A549 (cell line): Measurements from ENCODE around the gene NADSYN1. TPM values are rescaled to one million over a fixed set of nuclear protein-coding genes. Genes with fewer than 3 reads are reported as not detected.

Experiments
- ATAC-seq, 2 experiments: fragments of 200-7000 bp in 1 of 2; fragments of >200 bp in 1 of 2; cut with Nextera tagmentation in 1 of 2; cut with Tn5 transposase in 1 of 2; 3 replicates each; pipeline versions ENCODE4 v1.8.0 to v1.9.1; 2018 to 2020; ENCODE audit warnings: mild to moderate bottlenecking in 1 of 2, moderate library complexity in 1 of 2
- CTCF ChIA-PET: fragments of 300-600 bp; sonication (Branson Sonifier 250); formaldehyde crosslinking; extraction: SDS; loops from one replicate; lab custom pipeline; 2021; ENCODE audit warnings: antibody characterized with exemption, inconsistent platforms; lab: Yijun Ruan, JAX
- POLR2A ChIA-PET: fragments of 350-600 bp; formaldehyde crosslinking; extraction: SDS; loops from one replicate; lab custom pipeline; 2021; ENCODE audit warnings: antibody characterized with exemption, inconsistent platforms; lab: Yijun Ruan, JAX
- DNase-seq, 2 experiments: peaks; one replicate each; pipeline versions ENCODE4 v3.0.0 to v3.0.0-alpha.2; 2011 to 2016; ENCODE audit warnings: low read depth in 1 of 2, low spot score in 1 of 2
- FAIRE-seq: peaks from 2 replicates; lab custom pipeline; 2011; peaks lifted over from hg19 to GRCh38; lab: Jason Lieb, UNC
- H3K27ac ChIP-seq, 2 experiments: fragments of >200 bp; sonication (Bioruptor Twin); formaldehyde crosslinking; 3 replicates each; pipeline ENCODE4 v1.5.1; 2016 to 2017
- H3K4me1 ChIP-seq: fragments of >200 bp; sonication (Bioruptor Twin); formaldehyde crosslinking; 3 replicates; pipeline ENCODE4 v1.6.1; 2016
- H3K4me2 ChIP-seq: fragments of >200 bp; sonication (Bioruptor Twin); formaldehyde crosslinking; 3 replicates; pipeline ENCODE4 v1.6.1; 2016
- H3K4me3 ChIP-seq: fragments of >200 bp; sonication (Bioruptor Twin); formaldehyde crosslinking; 3 replicates; pipeline ENCODE4 v1.5.1; 2016
- H3K9me3 ChIP-seq: fragments of >200 bp; sonication (Bioruptor Twin); formaldehyde crosslinking; 3 replicates; pipeline ENCODE4 v1.6.1; 2016
- ATOH8 ChIP-seq: fragments of 250-450 bp; sonication (Bioruptor Pico); IDR thresholded peaks from 2 replicates; pipeline ENCODE4 v1.5.0; 2020; ENCODE audit warnings: low read depth, mild to moderate bottlenecking, moderate library complexity
- BCL3 ChIP-seq: fragments of >200 bp; sonication (Bioruptor Twin); formaldehyde crosslinking; IDR thresholded peaks from 3 replicates; pipeline ENCODE4 v1.6.1; 2016
- BHLHE40 ChIP-seq: IDR thresholded peaks from 2 replicates; pipeline ENCODE4 v1.6.1; 2012; ENCODE audit warnings: low read depth, low read length, inconsistent platforms
- CBX2 ChIP-seq: fragments of 200-600 bp; sonication (generic); IDR thresholded peaks from 2 replicates; pipeline ENCODE4 v1.6.1; 2016; ENCODE audit warnings: low read depth, mild to moderate bottlenecking, borderline replicate concordance
- CBX8 ChIP-seq: fragments of 200-600 bp; sonication (generic); IDR thresholded peaks from 2 replicates; pipeline ENCODE4 v1.6.1; 2016
- CEBPB ChIP-seq, 2 experiments: fragments of >200 bp in 1 of 2; sonication (Bioruptor Twin) in 1 of 2; formaldehyde crosslinking in 1 of 2; IDR thresholded peaks; 2 replicates each; pipeline ENCODE4 v1.6.1; 2012 to 2016
- E2F6 ChIP-seq: IDR thresholded peaks from 2 replicates; pipeline ENCODE4 v1.6.1; 2012; ENCODE audit warnings: low read depth, borderline replicate concordance
- EHMT2 ChIP-seq: fragments of 200-600 bp; sonication (generic); IDR thresholded peaks from 2 replicates; pipeline ENCODE4 v1.6.1; 2016; ENCODE audit warnings: antibody characterized with exemption, low read depth, mild to moderate bottlenecking, moderate library complexity
- ELK1 ChIP-seq: fragments of 150-350 bp; IDR thresholded peaks from 2 replicates; pipeline ENCODE4 v1.6.1; 2014; ENCODE audit warnings: low read depth, mild to moderate bottlenecking, low read length
- FOSB ChIP-seq: fragments of 250-450 bp; sonication (Bioruptor Pico); IDR thresholded peaks from 2 replicates; pipeline ENCODE4 v1.5.0; 2020; ENCODE audit warnings: mild to moderate bottlenecking, moderate library complexity
- HES2 ChIP-seq: fragments of >200 bp; sonication (Bioruptor Twin); formaldehyde crosslinking; IDR thresholded peaks from 2 replicates; pipeline ENCODE4 v1.6.1; 2016
- HEYL ChIP-seq: fragments of 250-450 bp; sonication (Bioruptor Pico); IDR thresholded peaks from 2 replicates; pipeline ENCODE4 v1.8.0; 2021; ENCODE audit warnings: mild to moderate bottlenecking, moderate library complexity
- HOXB5 ChIP-seq: fragments of 250-450 bp; sonication (Bioruptor Pico); IDR thresholded peaks from 2 replicates; pipeline ENCODE4 v1.5.0; 2020; ENCODE audit warnings: mild to moderate bottlenecking, moderate library complexity
- KDM1A ChIP-seq: fragments of 200-600 bp; sonication (generic); IDR thresholded peaks from 2 replicates; pipeline ENCODE4 v1.6.1; 2016; ENCODE audit warnings: low read depth, mild to moderate bottlenecking
- KDM5A ChIP-seq: fragments of 200-600 bp; sonication (generic); IDR thresholded peaks from 2 replicates; pipeline ENCODE4 v1.6.1; 2016; ENCODE audit warnings: antibody characterized with exemption, mild to moderate bottlenecking
- MAFK ChIP-seq: fragments of 450-650 bp; IDR thresholded peaks from 2 replicates; pipeline ENCODE4 v1.6.1; 2014; ENCODE audit not compliant: partially characterized antibody
- MAX ChIP-seq: IDR thresholded peaks from 2 replicates; pipeline ENCODE4 v1.6.1; 2012
- MYC ChIP-seq: IDR thresholded peaks from 2 replicates; pipeline ENCODE4 v1.6.1; 2012; ENCODE audit warnings: mild to moderate bottlenecking, inconsistent platforms, low read length, improper control_type of control experiment, borderline replicate concordance
- PBX3 ChIP-seq: IDR thresholded peaks from 2 replicates; pipeline ENCODE4 v1.6.1; 2012
- PHF8 ChIP-seq: fragments of 200-600 bp; sonication (generic); IDR thresholded peaks from 2 replicates; pipeline ENCODE4 v1.6.1; 2016; ENCODE audit warnings: low read depth, mild to moderate bottlenecking, antibody characterized with exemption, moderate library complexity, borderline replicate concordance
- POLR2A ChIP-seq: IDR thresholded peaks from 2 replicates; pipeline ENCODE4 v1.6.1; 2012; ENCODE audit warnings: mild to moderate bottlenecking, low read length
- POLR2AphosphoS2 ChIP-seq: conservative IDR thresholded peaks from 2 replicates; pipeline ENCODE4 v1.6.1; 2012; ENCODE audit warnings: low read length, improper control_type of control experiment, inconsistent platforms
- RCOR1 ChIP-seq: fragments of 150-350 bp; IDR thresholded peaks from 2 replicates; pipeline ENCODE4 v1.6.1; 2014; ENCODE audit warnings: antibody characterized with exemption, low read length, low read depth
- RFX5 ChIP-seq: fragments of 450-650 bp; IDR thresholded peaks from 2 replicates; pipeline ENCODE4 v1.7.1; 2014; ENCODE audit warnings: antibody characterized with exemption, mild to moderate bottlenecking, moderate library complexity
- SMC3 ChIP-seq: fragments of >200 bp; sonication (Bioruptor Twin); formaldehyde crosslinking; IDR thresholded peaks from 3 replicates; pipeline ENCODE4 v1.6.1; 2018; ENCODE audit warnings: inconsistent platforms
- TFCP2L1 ChIP-seq: fragments of 250-450 bp; sonication (Bioruptor Pico); IDR thresholded peaks from 2 replicates; pipeline ENCODE4 v1.5.0; 2021; ENCODE audit warnings: mild to moderate bottlenecking
- ZNF302 ChIP-seq: fragments of 250-450 bp; sonication (Bioruptor Pico); IDR thresholded peaks from 2 replicates; pipeline ENCODE4 v1.9.0; 2021; ENCODE audit warnings: inconsistent platforms, mild to moderate bottlenecking, moderate library complexity
- ZSCAN20 ChIP-seq: fragments of 250-450 bp; sonication (Bioruptor Pico); IDR thresholded peaks from 2 replicates; pipeline ENCODE4 v1.8.0; 2022; ENCODE audit warnings: mild to moderate bottlenecking, moderate library complexity
- WGBS: methylation state at CpG from one replicate; pipeline ENCODE4 v1.1.6; 2017; ENCODE audit errors: missing lambda C conversion rate; 5-methylcytosine and 5-hydroxymethylcytosine counted together
- polyA plus RNA-seq, 4 experiments: library from polyadenylated mRNA; depleted of rRNA in 3 of 4; stranded (reverse); fragments of >200 nt; fragmentation: RNase III in 1 of 4; extraction: RNeasy Plus Mini Kit Qiagen cat#74134 plus additional on column Dnase treatment in 1 of 4; gene quantifications; 2 replicates in 3 of 4; 3 replicates in 1 of 4; pipeline ENCODE4 v1.2.3, GENCODE V29; 2011 to 2017

Gene NADSYN1
- polyA plus RNA-seq, 2 of the 4 experiments (the other 2 are of a cell fraction): 34.6 to 63.3 TPM

DNA sequence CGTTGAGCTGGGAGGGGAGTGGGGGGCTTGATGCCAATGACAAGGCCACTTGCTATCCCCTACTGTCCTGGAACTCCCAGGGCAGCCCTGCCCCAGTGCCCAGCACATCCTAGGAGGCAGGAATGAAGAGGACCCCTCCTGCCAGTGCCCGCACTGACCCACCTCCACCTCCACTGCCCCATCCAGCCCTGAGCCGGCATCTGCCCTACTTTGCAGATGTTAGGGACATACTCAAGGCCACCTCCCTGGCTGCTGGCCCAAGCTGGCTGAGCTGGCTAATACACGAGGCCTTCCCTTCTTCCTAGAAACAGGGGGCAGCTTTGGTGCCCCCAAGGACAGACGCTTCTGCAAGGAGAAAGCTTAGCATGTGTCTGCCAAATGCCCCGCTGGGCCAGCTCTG, 15.6 kb upstream of the NADSYN1 start:
- no peak overlapping the region for H3K4me2 ChIP-seq
- ChIA-PET CTCF (interaction anchor here (1.9 kb wide), 1 partner anchor 11 kb away, joined by 4 read pairs; the partner anchor contains the start of gene DHCR7), POLR2A (no interaction called here)
- H3K4me3 ChIP-seq: no peak overlapping the region
- H3K9me3 ChIP-seq: no peaks in the 10 kb centered on the region
- no peak overlapping the region for H3K27ac ChIP-seq
- DNase-seq (no peak), FAIRE-seq (no peak), ATAC-seq (no peak; a peak in 1 of 6 replicates)
- 84% methylated on average over 5 of the region's 6 CpGs for WGBS
- TF ChIP-seq BCL3 (no peak), TFCP2L1 (CRISPR knock-in tag) (no peak), POLR2AphosphoS2 (no peak), KDM5A (no peak), BHLHE40 (no peak), EHMT2 (no peak), ZNF302 (CRISPR knock-in tag) (no peak), HEYL (CRISPR knock-in tag) (no peak), SMC3 (no peak), RCOR1 (no peak), ELK1 (no peak), POLR2A (no peak), MYC (no peak), CEBPB (IDR thresholded peaks at IDR 0.05) (no peak), FOSB (no peak), CBX8 (no peak), PHF8 (no peak)
- H3K4me1 ChIP-seq: peaks cover 7% of the 10 kb centered on the region; the same call in 2 of the 3 replicates

DNA sequence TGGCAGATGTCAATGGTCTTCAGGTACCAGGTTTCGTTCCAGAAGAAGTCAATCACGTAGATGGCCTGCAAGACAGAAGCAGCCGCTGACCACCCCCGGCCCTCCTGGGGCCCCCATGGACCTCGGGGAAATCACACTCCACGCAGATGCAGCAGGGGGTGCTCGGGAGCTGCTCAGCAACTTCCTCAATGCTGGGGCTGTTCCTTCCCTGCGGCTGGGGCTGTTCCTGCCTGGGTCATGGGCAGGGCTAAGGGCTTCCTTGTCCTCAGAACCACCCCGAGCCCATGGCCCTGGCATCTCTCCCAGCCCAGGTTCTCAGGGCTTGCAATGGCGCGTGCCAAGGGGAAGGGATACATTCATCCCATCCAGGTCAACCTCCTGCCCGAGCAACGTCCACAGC, 15.1 kb upstream of the NADSYN1 start:
- TF ChIP-seq PBX3: no peak
- TF ChIP-seq KDM1A: no peak
- no peak for TF ChIP-seq CEBPB (IDR thresholded peaks at IDR 0.05)
- no peak for TF ChIP-seq POLR2A
- no peak for TF ChIP-seq HES2
- TF ChIP-seq ZSCAN20 (CRISPR knock-in tag): no peak
- no peak for TF ChIP-seq HOXB5 (CRISPR knock-in tag)
- TF ChIP-seq BHLHE40: no peak
- TF ChIP-seq MAFK: no peak
- TF ChIP-seq ATOH8: no peak
- no peak for TF ChIP-seq CBX2
- TF ChIP-seq MAX: no peak
- TF ChIP-seq RFX5: no peak
- TF ChIP-seq E2F6: no peak
- no peak for TF ChIP-seq CBX8
- TF ChIP-seq, all 56 proteins: peak for 0
- no peak overlapping the region for H3K4me2 ChIP-seq
- ATAC-seq: no peak; a peak in 1 of 6 replicates
- no peak for DNase-seq
- ChIA-PET CTCF (interaction anchor here (1.9 kb wide), 1 partner anchor 11 kb away, joined by 4 read pairs; the partner anchor contains the start of gene DHCR7), POLR2A (interaction anchor here (0.7 kb wide), 1 partner anchor 15 kb away, joined by 4 read pairs; the partner anchor contains the start of gene NADSYN1)
- no peaks in the 10 kb centered on the region for H3K9me3 ChIP-seq
- no peak for FAIRE-seq
- no peak overlapping the region for H3K27ac ChIP-seq
- no peak overlapping the region for H3K4me3 ChIP-seq
- WGBS: 77% methylated on average over 6 of the region's 13 CpGs
- peaks cover 7% of the 10 kb centered on the region; the same call in 2 of the 3 replicates for H3K4me1 ChIP-seq
